ENCODE measurements around the gene ABHD16B. TPM values are rescaled to one million over a fixed set of nuclear protein-coding genes. Genes with fewer than 3 reads are reported as not detected.

The ABHD16B gene
- total RNA-seq, 1 experiment from 2014 or later = not detected

DNA sequence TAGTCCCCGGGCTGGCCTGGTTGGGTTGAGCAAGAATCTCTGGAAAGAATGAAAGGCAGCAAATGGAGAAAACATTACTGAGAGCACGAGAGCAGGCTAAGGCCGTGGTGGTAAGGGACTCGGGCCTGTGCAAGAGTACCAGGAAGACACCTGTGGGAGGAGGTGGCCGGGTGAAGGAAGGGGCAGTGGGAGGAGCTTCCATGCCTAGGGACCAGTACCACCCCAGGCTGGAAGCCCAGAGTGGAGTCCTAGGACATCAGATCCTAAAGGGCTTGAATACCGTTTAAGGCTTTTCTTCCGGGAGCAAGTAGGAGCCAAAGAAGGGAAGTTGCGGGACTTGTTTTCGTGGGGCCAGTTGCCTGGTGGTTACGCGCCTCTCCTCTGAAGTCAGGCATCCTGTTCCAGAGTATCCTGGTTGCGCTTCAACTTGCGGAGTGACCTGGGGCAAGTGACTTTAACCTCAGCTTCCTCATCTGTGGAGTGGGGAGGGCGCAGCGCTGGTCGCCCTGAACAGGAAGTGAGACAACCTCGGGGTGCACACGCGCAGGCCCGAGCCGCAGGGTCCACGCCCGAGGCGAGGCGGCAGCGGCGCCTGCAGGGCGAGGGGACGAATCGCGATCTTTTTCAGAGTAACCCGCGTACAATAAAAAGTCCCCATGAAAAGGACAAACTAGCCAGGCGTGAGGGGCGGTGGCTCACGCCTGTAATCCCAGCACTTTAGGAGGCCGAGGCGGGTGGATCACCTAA is 2.7 kb downstream of the ABHD16B start:
- peaks cover 16% of the 10 kb centered on the region; the same call in 1 of the 2 replicates for H3K36me3 ChIP-seq (ENCODE audit: low read depth, low read length)
- H3K79me2 ChIP-seq (ENCODE audit: low read length) = peaks cover 56% of the 10 kb centered on the region

GRCh38 chr20:63864545-63864977 is 3.3 kb downstream of the ABHD16B start:
- no peak for TF ChIP-seq EZH2 (IDR thresholded peaks at IDR 0.05; ENCODE audit: low read length, unreplicated experiment)
- TF ChIP-seq, protein P1, sequence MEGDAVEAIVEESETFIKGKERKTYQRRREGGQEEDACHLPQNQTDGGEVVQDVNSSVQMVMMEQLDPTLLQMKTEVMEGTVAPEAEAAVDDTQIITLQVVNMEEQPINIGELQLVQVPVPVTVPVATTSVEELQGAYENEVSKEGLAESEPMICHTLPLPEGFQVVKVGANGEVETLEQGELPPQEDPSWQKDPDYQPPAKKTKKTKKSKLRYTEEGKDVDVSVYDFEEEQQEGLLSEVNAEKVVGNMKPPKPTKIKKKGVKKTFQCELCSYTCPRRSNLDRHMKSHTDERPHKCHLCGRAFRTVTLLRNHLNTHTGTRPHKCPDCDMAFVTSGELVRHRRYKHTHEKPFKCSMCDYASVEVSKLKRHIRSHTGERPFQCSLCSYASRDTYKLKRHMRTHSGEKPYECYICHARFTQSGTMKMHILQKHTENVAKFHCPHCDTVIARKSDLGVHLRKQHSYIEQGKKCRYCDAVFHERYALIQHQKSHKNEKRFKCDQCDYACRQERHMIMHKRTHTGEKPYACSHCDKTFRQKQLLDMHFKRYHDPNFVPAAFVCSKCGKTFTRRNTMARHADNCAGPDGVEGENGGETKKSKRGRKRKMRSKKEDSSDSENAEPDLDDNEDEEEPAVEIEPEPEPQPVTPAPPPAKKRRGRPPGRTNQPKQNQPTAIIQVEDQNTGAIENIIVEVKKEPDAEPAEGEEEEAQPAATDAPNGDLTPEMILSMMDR (conservative IDR thresholded peaks at IDR 0.05; ENCODE audit: low read depth, low read length) = 0 out of 2 replicates have a peak, but pooled peaks have one; percentile 6
- no peak for TF ChIP-seq EZH2phosphoT487 (IDR thresholded peaks at IDR 0.05; ENCODE audit: borderline replicate concordance, low read length)
- Histone ChIP-seq H3K4me1 (ENCODE audit: insufficient read depth, low read length) (peaks cover 10% of the 10 kb centered on the region), H2AFZ (ENCODE audit: low read length) (peak overlapping the region; percentile 39), H3K9me3 (ENCODE audit: low read length) (no peaks in the 10 kb centered on the region), H4K20me1 (ENCODE audit: low read length) (peaks cover 10% of the 10 kb centered on the region; the same call in 1 of the 2 replicates), H3K27ac (ENCODE audit: low read length) (peak overlapping the region; percentile 76), H3K27me3 (ENCODE audit: low read length) (no peaks in the 10 kb centered on the region), H3F3A (ENCODE audit: low read length, unreplicated experiment) (peaks cover 6% of the 10 kb centered on the region), H3K9ac (ENCODE audit: low read length) (peak overlapping the region; percentile 97), H3K79me2 (ENCODE audit: low read length) (peaks cover 62% of the 10 kb centered on the region), H3K36me3 (ENCODE audit: low read depth, low read length) (peaks cover 22% of the 10 kb centered on the region; the same call in 1 of the 2 replicates), H3K4me3 (ENCODE audit: low read length) (peak overlapping the region; percentile 90), H3K9me2 (replicated peaks; ENCODE audit: low read length) (no peaks in the 10 kb centered on the region), H3K4me2 (ENCODE audit: low read length) (peak overlapping the region; percentile 96)
- ATAC-seq = no peak
- no peak for DNase-seq
- CTCF ChIA-PET = interaction anchor here (0.8 to 1.9 kb wide), 3 partner anchors 109 to 327 kb away, joined by 3 to 8 read pairs (median 3); partner anchors contain the start of gene PTK6
- intact Hi-C loops (cut with micrococcal nuclease) = loop anchor here (1.0 to 2.0 kb wide), 2 partner anchors 30 to 45 kb away; partner anchors contain the start of gene DNAJC5
- POLR2A ChIA-PET (ENCODE audit: unreplicated experiment) = interaction anchor here (0.5 to 1.6 kb wide), 10 partner anchors 9 to 344 kb away, joined by 3 to 12 read pairs (median 5); partner anchors contain the start of gene PPDPF
- BruUV-seq (replicated peaks) = TSS peak; percentile 66

More for the DNA sequence above, 2.7 kb downstream of the ABHD16B start:
- Histone ChIP-seq H3K27ac (ENCODE audit: low read length) (peak overlapping the region; percentile 76), H3K4me3 (ENCODE audit: low read length) (peak overlapping the region; percentile 90), H2AFZ (ENCODE audit: low read length) (peak overlapping the region; percentile 39), H3F3A (ENCODE audit: low read length, unreplicated experiment) (peaks cover 6% of the 10 kb centered on the region), H3K4me1 (ENCODE audit: insufficient read depth, low read length) (peaks cover 10% of the 10 kb centered on the region), H4K20me1 (ENCODE audit: low read length) (peaks cover 10% of the 10 kb centered on the region; the same call in 1 of the 2 replicates), H3K27me3 (ENCODE audit: low read length) (no peaks in the 10 kb centered on the region), H3K4me2 (ENCODE audit: low read length) (peak overlapping the region; percentile 96), H3K9ac (ENCODE audit: low read length) (peak overlapping the region; percentile 97), H3K9me3 (ENCODE audit: low read length) (no peaks in the 10 kb centered on the region), H3K9me2 (replicated peaks; ENCODE audit: low read length) (no peaks in the 10 kb centered on the region)
- no TSS peak for BruUV-seq (replicated peaks)
- ChIA-PET POLR2A (ENCODE audit: unreplicated experiment) (no interaction called here), CTCF (interaction anchor here (0.6 kb wide), 1 partner anchor 326 kb away, joined by 10 read pairs; no protein-coding TSS in a partner anchor)
- DNase-seq = peak; percentile 78
- ATAC-seq = peak; percentile 49
- TF ChIP-seq EZH2 (IDR thresholded peaks at IDR 0.05; ENCODE audit: low read length, unreplicated experiment) (no peak), EZH2phosphoT487 (IDR thresholded peaks at IDR 0.05; ENCODE audit: borderline replicate concordance, low read length) (no peak)
- TF ChIP-seq, protein P1 (conservative IDR thresholded peaks at IDR 0.05; ENCODE audit: low read depth, low read length) = peak; percentile 63
- intact Hi-C loops (cut with micrococcal nuclease) = loop anchor here (1.0 to 2.0 kb wide), 2 partner anchors 31 to 45 kb away; partner anchors contain the start of gene DNAJC5
